Endothelial cell of umbilical vein (primary cell): ENCODE measurements around the gene SNRNP200. TPM values are rescaled to one million over a fixed set of nuclear protein-coding genes. Genes with fewer than 3 reads are reported as not detected.

ENCODE experiments used
- BruUV-seq: library from RNA; stranded (reverse); fragments of 400-500 nt; replicated peaks from 2 replicates; lab custom pipeline; 2021; lab: Mats Ljungman, UMichigan
- CTCF ChIA-PET: fragments of 300-600, 350-600 bp; sonication (Branson Sonifier 250); formaldehyde crosslinking; loops from one replicate; lab custom pipeline; 2021; ENCODE audit warnings: antibody characterized with exemption, inconsistent platforms; lab: Charles Lee
- POLR2A ChIA-PET: fragments of 300-600, 350-600 bp; sonication (Branson Sonifier 250); formaldehyde crosslinking; loops from one replicate; lab custom pipeline; 2021; ENCODE audit warnings: antibody characterized with exemption, inconsistent platforms; lab: Charles Lee
- DNase-seq: peaks from one replicate; pipeline ENCODE4 v3.0.0-alpha.2; 2011; ENCODE audit warnings: low read depth, low spot score
- FAIRE-seq: peaks from 2 replicates; lab custom pipeline; 2011; peaks lifted over from hg19 to GRCh38; lab: Jason Lieb, UNC
- H2AFZ ChIP-seq: 2 replicates; pipeline ENCODE4 v1.6.0; 2012; ENCODE audit warnings: low read depth, low read length, control low read depth, inconsistent platforms
- H3K27ac ChIP-seq: 2 replicates; pipeline ENCODE4 v1.5.1; 2011; ENCODE audit warnings: low read depth, mild to moderate bottlenecking, control low read depth, low read length, moderate library complexity; ENCODE audit not compliant: insufficient read depth
- H3K27me3 ChIP-seq, 2 experiments: 2 replicates each; pipeline versions ENCODE4 v1.6.0 to v1.6.1; 2011; ENCODE audit warnings: low read length in 2 of 2, mixed read lengths in 1 of 2; ENCODE audit not compliant: control insufficient read depth in 2 of 2, insufficient read depth in 2 of 2
- H3K36me3 ChIP-seq, 2 experiments: 2 replicates in 1 of 2; 3 replicates in 1 of 2; pipeline ENCODE4 v1.5.1; 2011; ENCODE audit warnings: low read length in 2 of 2, mild to moderate bottlenecking in 1 of 2, moderate library complexity in 1 of 2; ENCODE audit not compliant: control insufficient read depth in 2 of 2, insufficient read depth in 2 of 2; ENCODE audit errors: extremely low read depth in 1 of 2
- H3K4me1 ChIP-seq: 3 replicates; pipeline ENCODE4 v1.5.1; 2011; ENCODE audit warnings: mild to moderate bottlenecking, low read length; ENCODE audit not compliant: control insufficient read depth, insufficient read depth; ENCODE audit errors: extremely low read depth
- H3K4me2 ChIP-seq: 2 replicates; pipeline ENCODE4 v1.6.1; 2011; ENCODE audit warnings: low read length, control low read depth, mixed read lengths; ENCODE audit not compliant: insufficient read depth
- H3K4me3 ChIP-seq, 3 experiments: fragments of 200-600 bp in 1 of 3; sonication (generic), shearing (Covaris generic) in 1 of 3; replicated peaks in 1 of 3; 2 replicates each; pipeline ENCODE4 v1.5.1; 2011 to 2016; ENCODE audit warnings: control low read depth in 3 of 3, low read length in 3 of 3, mild to moderate bottlenecking in 2 of 3, inconsistent platforms in 1 of 3, low read depth in 1 of 3, moderate library complexity in 1 of 3; ENCODE audit not compliant: insufficient read depth in 1 of 3
- H3K79me2 ChIP-seq: 2 replicates; pipeline ENCODE4 v1.6.0; 2012; ENCODE audit warnings: low read length, inconsistent platforms; ENCODE audit not compliant: control insufficient read depth, insufficient read depth
- H3K9ac ChIP-seq: replicated peaks from 2 replicates; pipeline ENCODE3; 2011; ENCODE audit warnings: low read length, control low read depth; ENCODE audit not compliant: insufficient read depth; ENCODE audit errors: extremely low read depth
- H3K9me1 ChIP-seq: replicated peaks from 3 replicates; pipeline ENCODE4 v1.6.0; 2011; ENCODE audit warnings: mild to moderate bottlenecking, low read length; ENCODE audit not compliant: control insufficient read depth, insufficient read depth; ENCODE audit errors: extremely low read depth
- H3K9me3 ChIP-seq: replicated peaks from 2 replicates; pipeline ENCODE4 v1.5.1; 2012; ENCODE audit warnings: low read length, inconsistent platforms; ENCODE audit not compliant: control insufficient read depth, insufficient read depth
- H4K20me1 ChIP-seq: replicated peaks from 2 replicates; pipeline ENCODE3; 2011; ENCODE audit warnings: mild to moderate bottlenecking, low read length; ENCODE audit not compliant: control insufficient read depth, insufficient read depth; ENCODE audit errors: extremely low read depth
- CTCF ChIP-seq, 2 donors: IDR thresholded peaks; 1 replicate in 1 of 2; 2 replicates in 1 of 2; pipeline ENCODE4 v1.5.1; 2011; ENCODE audit warnings: low read length in 2 of 2, mild to moderate bottlenecking in 2 of 2, moderate library complexity in 2 of 2, control low read depth in 1 of 2, inconsistent platforms in 1 of 2, low read depth in 1 of 2; ENCODE audit not compliant: insufficient read depth in 1 of 2; ENCODE audit errors: extremely low read depth in 1 of 2
- EZH2 ChIP-seq: IDR thresholded peaks from 2 replicates; pipeline ENCODE4 v1.6.1; 2012; ENCODE audit warnings: borderline replicate concordance, low read depth, mild to moderate bottlenecking, moderate library complexity, low read length, inconsistent platforms; ENCODE audit not compliant: severe bottlenecking
- FOS ChIP-seq: IDR thresholded peaks from 2 replicates; pipeline ENCODE4 v1.6.1; 2011; ENCODE audit warnings: mild to moderate bottlenecking, low read length, moderate library complexity, borderline replicate concordance; ENCODE audit not compliant: insufficient read depth
- GATA2 ChIP-seq: IDR thresholded peaks from 2 replicates; pipeline ENCODE4 v1.7.0; 2011; ENCODE audit warnings: low read depth, mild to moderate bottlenecking, moderate library complexity, mixed read lengths, low read length; ENCODE audit not compliant: insufficient read length, insufficient read depth
- JUN ChIP-seq: IDR thresholded peaks from 2 replicates; pipeline ENCODE4 v1.6.1; 2011; ENCODE audit warnings: borderline replicate concordance, low read depth; ENCODE audit not compliant: insufficient read length, insufficient read depth
- MAX ChIP-seq: IDR thresholded peaks from 2 replicates; pipeline ENCODE4 v1.6.1; 2011; ENCODE audit not compliant: insufficient read depth, insufficient read length
- POLR2A ChIP-seq: IDR thresholded peaks from 2 replicates; pipeline ENCODE4 v1.6.1; 2012; ENCODE audit warnings: low read depth, mild to moderate bottlenecking, control low read depth, low read length
- dilution Hi-C: fragments of 300-500 bp; cut with MboI; formaldehyde crosslinking; loops from one replicate; pipeline ENCODE4 v1.15.0; 2019; ENCODE audit warnings: low sequenced_read_pairs; ENCODE audit not compliant: extremely low pct_ligation_motif_present
- intact Hi-C: fragments of 100-400 bp; cut with micrococcal nuclease; formaldehyde crosslinking; loops from one replicate; pipeline ENCODE4 v1.10.0; 2022
- polyA plus RNA-seq, 4 experiments: library from polyadenylated mRNA; depleted of rRNA in 3 of 4; stranded (reverse) in 3 of 4; unstranded in 1 of 4; fragments of >200 nt; gene quantifications; 2 replicates each; pipeline versions ENCODE4 v1.2.1 to v1.2.3, GENCODE V29; 2011 to 2012; ENCODE audit warnings: missing spikeins in 1 of 4
- total RNA-seq: library from RNA; stranded (reverse); gene quantifications from 2 replicates; pipeline ENCODE4 v1.2.3, GENCODE V29; 2021

Gene SNRNP200
- total and polyA plus RNA-seq, 2 donors (not counting 3 experiments of a cell fraction or from before 2014, with no cell fraction given): 124 to 155 TPM

GRCh38 chr2:96340493-96341414 is 35.4 kb upstream of the SNRNP200 start:
- FAIRE-seq: no peak
- intact Hi-C loops: no loop called here
- no peaks in the 10 kb centered on the region for H3K9me1 ChIP-seq
- no peak overlapping the region for H3K9ac ChIP-seq
- CTCF ChIA-PET: interaction anchor here (1.1 kb wide), 1 partner anchor 66 kb away, joined by 4 read pairs; no protein-coding TSS in a partner anchor
- no peak overlapping the region for H3K4me2 ChIP-seq
- H3K27me3 ChIP-seq: no peaks in the 10 kb centered on the region
- peaks cover 11% of the 10 kb centered on the region for H3K4me1 ChIP-seq
- no peak overlapping the region for H2AFZ ChIP-seq
- no peak overlapping the region for H3K27ac ChIP-seq
- TF ChIP-seq EZH2 (no peak), POLR2A (no peak), JUN (no peak)
- H3K36me3 ChIP-seq: peaks cover 0 to 20% of the 10 kb centered on the region in 2 experiments
- no peaks in the 10 kb centered on the region for H3K9me3 ChIP-seq
- DNase-seq: no peak
- H3K4me3 ChIP-seq: no peak overlapping the region
- dilution Hi-C loops: no loop called here
- POLR2A ChIA-PET: no interaction called here
- no peaks in the 10 kb centered on the region for H4K20me1 ChIP-seq
- BruUV-seq: no TSS peak
- peaks cover 53% of the 10 kb centered on the region for H3K79me2 ChIP-seq

GRCh38 chr2:96336873-96337272 is 31.5 kb upstream of the SNRNP200 start:
- Histone ChIP-seq H3K36me3 (peaks cover 0 to 2% of the 10 kb centered on the region in 2 experiments), H3K4me2 (peak overlapping the region; percentile 95), H3K4me1 (peaks cover 15% of the 10 kb centered on the region), H2AFZ (peak overlapping the region; percentile 90), H3K27me3 (no peaks in the 10 kb centered on the region), H3K4me3 (peak overlapping the region in 1 of 3 experiments; percentile 90), H3K27ac (no peak overlapping the region), H3K79me2 (peaks cover 55% of the 10 kb centered on the region), H4K20me1 (no peaks in the 10 kb centered on the region), H3K9me3 (no peaks in the 10 kb centered on the region), H3K9ac (no peak overlapping the region), H3K9me1 (no peaks in the 10 kb centered on the region)
- TF ChIP-seq CTCF (IDR thresholded peaks at IDR 0.05; ENCODE audit: extremely low read depth in 1 of 2, insufficient read depth in 1 of 2, low read depth in 1 of 2, low read length in 2 of 2) (no peak), MAX (no peak), GATA2 (no peak), FOS (no peak)
- CTCF ChIA-PET: no interaction called here
- dilution Hi-C loops: no loop called here
- intact Hi-C loops: loop anchor here (1.0 to 5.0 kb wide), 2 partner anchors 70 to 129 kb away; partner anchors contain the start of genes CIAO1, STARD7 and TMEM127
- DNase-seq (no peak), FAIRE-seq (no peak)
- BruUV-seq: no TSS peak
- POLR2A ChIA-PET: no interaction called here
